Neuronal stem cell (in vitro differentiated cells): ENCODE data around the gene GLYR1.

Experiments used
- DNase-seq: peaks from one replicate; pipeline ENCODE4 v3.0.0-alpha.2; 2013; ENCODE audit warnings: low spot score
- H2AFZ ChIP-seq: one replicate; pipeline ENCODE4 v1.6.1; 2013; ENCODE audit warnings: mild to moderate bottlenecking, low read length, inconsistent platforms
- H2AK5ac ChIP-seq: 2 replicates; pipeline ENCODE4 v1.6.1; 2013; ENCODE audit warnings: low read depth, mild to moderate bottlenecking, inconsistent platforms, low read length, moderate library complexity, mixed read lengths
- H2BK120ac ChIP-seq: 2 replicates; pipeline ENCODE4 v1.6.1; 2013; ENCODE audit warnings: low read depth, mild to moderate bottlenecking, inconsistent platforms, low read length, moderate library complexity, mixed read lengths
- H2BK12ac ChIP-seq: one replicate; pipeline ENCODE4 v1.6.1; 2013; ENCODE audit warnings: low read length, inconsistent platforms
- H2BK15ac ChIP-seq: 2 replicates; pipeline ENCODE4 v1.6.1; 2013; ENCODE audit warnings: mild to moderate bottlenecking, low read length, inconsistent platforms, mixed read lengths
- H2BK5ac ChIP-seq: one replicate; pipeline ENCODE4 v1.6.1; 2013; ENCODE audit warnings: inconsistent platforms, mild to moderate bottlenecking, low read length, moderate library complexity
- H3K14ac ChIP-seq: one replicate; pipeline ENCODE4 v1.6.1; 2013; ENCODE audit warnings: low read length, inconsistent platforms
- H3K18ac ChIP-seq: 2 replicates; pipeline ENCODE4 v1.6.1; 2013; ENCODE audit warnings: low read length, inconsistent platforms
- H3K23ac ChIP-seq: 2 replicates; pipeline ENCODE4 v1.6.1; 2013; ENCODE audit warnings: low read depth, mild to moderate bottlenecking, mixed read lengths, low read length, inconsistent platforms; ENCODE audit not compliant: poor library complexity
- H3K27ac ChIP-seq: replicated peaks from 3 replicates; pipeline ENCODE4 v1.5.1; 2013; ENCODE audit warnings: low read length, inconsistent platforms
- H3K27me3 ChIP-seq, 3 experiments: 2 replicates each; pipeline ENCODE4 v1.6.1; 2013; ENCODE audit warnings: low read length in 3 of 3, mild to moderate bottlenecking in 2 of 3, inconsistent platforms in 1 of 3, low read depth in 1 of 3, mixed read lengths in 1 of 3, moderate library complexity in 1 of 3; ENCODE audit not compliant: control insufficient read depth in 3 of 3, insufficient read depth in 3 of 3
- H3K36me3 ChIP-seq, 2 donors: replicated peaks in 1 of 2; 2 replicates each; pipeline ENCODE4 v1.6.1; 2013; ENCODE audit warnings: low read length in 2 of 2; ENCODE audit not compliant: control insufficient read depth in 2 of 2, insufficient read depth in 2 of 2
- H3K4ac ChIP-seq: 2 replicates; pipeline ENCODE4 v1.6.1; 2013; ENCODE audit warnings: inconsistent platforms, mild to moderate bottlenecking, low read length, moderate library complexity
- H3K4me1 ChIP-seq, 2 donors: 1 replicate in 1 of 2; 2 replicates in 1 of 2; pipeline ENCODE4 v1.6.1; 2013; ENCODE audit warnings: low read length in 2 of 2, low read depth in 1 of 2; ENCODE audit not compliant: control insufficient read depth in 2 of 2, insufficient read depth in 1 of 2
- H3K4me2 ChIP-seq: one replicate; pipeline ENCODE4 v1.6.1; 2013; ENCODE audit warnings: mild to moderate bottlenecking, low read length, inconsistent platforms; ENCODE audit not compliant: insufficient read depth, poor library complexity, severe bottlenecking
- H3K4me3 ChIP-seq, 2 donors: 2 replicates each; pipeline ENCODE4 v1.5.1; 2013; ENCODE audit warnings: low read length in 2 of 2, mild to moderate bottlenecking in 2 of 2, inconsistent platforms in 1 of 2, moderate library complexity in 1 of 2
- H3K79me1 ChIP-seq: one replicate; pipeline ENCODE4 v1.6.1; 2013; ENCODE audit warnings: low read depth, mild to moderate bottlenecking, inconsistent platforms, low read length, moderate library complexity
- H3K9ac ChIP-seq: one replicate; pipeline ENCODE4 v1.6.1; 2013; ENCODE audit warnings: mild to moderate bottlenecking, low read depth, low read length, inconsistent platforms; ENCODE audit not compliant: poor library complexity
- H3K9me3 ChIP-seq, 2 donors: replicated peaks in 1 of 2; 2 replicates each; pipeline versions ENCODE3 to v1.6.1; 2013; ENCODE audit warnings: low read length in 2 of 2, mild to moderate bottlenecking in 2 of 2, inconsistent platforms in 1 of 2, low read depth in 1 of 2, mixed read lengths in 1 of 2, moderate library complexity in 1 of 2; ENCODE audit not compliant: control insufficient read depth in 2 of 2, insufficient read depth in 1 of 2
- H4K8ac ChIP-seq: one replicate; pipeline ENCODE4 v1.6.1; 2013; ENCODE audit warnings: low read depth, mild to moderate bottlenecking, inconsistent platforms, low read length, moderate library complexity
- H4K91ac ChIP-seq: one replicate; pipeline ENCODE4 v1.6.1; 2013; ENCODE audit warnings: low read length, low read depth, mild to moderate bottlenecking, inconsistent platforms; ENCODE audit not compliant: poor library complexity
- WGBS, 2 donors: extraction: QIAGEN DNeasy Blood & Tissue Kit; methylation state at CpG; one replicate each; pipeline ENCODE4 v1.1.7; 2013; ENCODE audit warnings: missing lambda C conversion rate in 2 of 2, mixed read lengths in 1 of 2; ENCODE audit not compliant: insufficient read length in 2 of 2, insufficient replicate concordance in 1 of 2; ENCODE audit errors: extremely low coverage in 2 of 2; 5-methylcytosine and 5-hydroxymethylcytosine counted together

GLYR1 gene

GRCh38 chr16:4780235-4780634, 66.9 kb downstream of the GLYR1 start:
- no peak overlapping the region for H3K4me3 ChIP-seq
- no peak overlapping the region for H4K91ac ChIP-seq
- H3K18ac ChIP-seq: no peak overlapping the region
- no peaks in the 10 kb centered on the region for H3K27me3 ChIP-seq
- H3K27ac ChIP-seq: no peak overlapping the region
- no peaks in the 10 kb centered on the region for H3K9me3 ChIP-seq
- no peak overlapping the region for H3K4ac ChIP-seq
- H3K36me3 ChIP-seq: no peaks in the 10 kb centered on the region
- H2BK120ac ChIP-seq: no peak overlapping the region
- no CpG with 5 or more reads among the region's 4 CpGs for WGBS, 2 donors
- no peak overlapping the region for H4K8ac ChIP-seq
- H3K4me1 ChIP-seq: no peaks in the 10 kb centered on the region
- H3K9ac ChIP-seq: no peak overlapping the region
- H2AK5ac ChIP-seq: no peak overlapping the region
- no peaks in the 10 kb centered on the region for H3K79me1 ChIP-seq
- no peak overlapping the region for H2BK15ac ChIP-seq
- no peak overlapping the region for H2AFZ ChIP-seq
- no peak for DNase-seq
- H3K4me2 ChIP-seq: no peak overlapping the region
- no peak overlapping the region for H3K23ac ChIP-seq
- H3K14ac ChIP-seq: no peak overlapping the region
- no peak overlapping the region for H2BK5ac ChIP-seq
- H2BK12ac ChIP-seq: no peak overlapping the region

- H3K27me3 ChIP-seq: no peaks in the 10 kb centered on the region
- no peaks in the 10 kb centered on the region for H3K9me3 ChIP-seq
Measured at GRCh38 chr16:4778050-4778392, 69.1 kb downstream of the GLYR1 start.

GRCh38 chr16:4777339-4778049, 69.6 kb downstream of the GLYR1 start:
- H3K9ac ChIP-seq: no peak overlapping the region
- no peak overlapping the region for H3K4me3 ChIP-seq
- no peak overlapping the region for H3K27ac ChIP-seq
- H3K14ac ChIP-seq: no peak overlapping the region
- no peak overlapping the region for H3K4ac ChIP-seq
- DNase-seq: no peak
- WGBS, 2 donors: no CpG with 5 or more reads among the region's 17 CpGs
- H3K9me3 ChIP-seq: no peaks in the 10 kb centered on the region
- H2BK120ac ChIP-seq: no peak overlapping the region
- no peak overlapping the region for H4K91ac ChIP-seq
- no peak overlapping the region for H4K8ac ChIP-seq
- H3K79me1 ChIP-seq: no peaks in the 10 kb centered on the region
- no peak overlapping the region for H2AK5ac ChIP-seq
- no peak overlapping the region for H2BK5ac ChIP-seq
- no peak overlapping the region for H2BK15ac ChIP-seq
- H3K18ac ChIP-seq: no peak overlapping the region
- H3K4me1 ChIP-seq: peaks cover 0 to 1% of the 10 kb centered on the region in 2 donors
- no peak overlapping the region for H3K23ac ChIP-seq
- no peaks in the 10 kb centered on the region for H3K36me3 ChIP-seq
- H2AFZ ChIP-seq: no peak overlapping the region
- H2BK12ac ChIP-seq: no peak overlapping the region
- no peaks in the 10 kb centered on the region for H3K27me3 ChIP-seq
- H3K4me2 ChIP-seq: no peak overlapping the region

More at GRCh38 chr16:4778050-4778392, 69.1 kb downstream of the GLYR1 start:
- Histone ChIP-seq H2BK12ac (no peak overlapping the region), H3K27ac (no peak overlapping the region), H3K79me1 (no peaks in the 10 kb centered on the region), H3K14ac (no peak overlapping the region), H2BK5ac (no peak overlapping the region), H3K4ac (no peak overlapping the region), H3K36me3 (no peaks in the 10 kb centered on the region), H3K23ac (no peak overlapping the region), H2BK120ac (no peak overlapping the region), H3K9ac (no peak overlapping the region), H4K91ac (no peak overlapping the region), H2AK5ac (no peak overlapping the region), H3K18ac (no peak overlapping the region), H3K4me2 (no peak overlapping the region), H4K8ac (no peak overlapping the region), H3K4me3 (no peak overlapping the region), H2BK15ac (no peak overlapping the region), H2AFZ (no peak overlapping the region), H3K4me1 (peaks cover 0 to 1% of the 10 kb centered on the region in 2 donors)
- WGBS, 2 donors: no CpG with 5 or more reads among the region's 5 CpGs
- DNase-seq: no peak

GRCh38 chr16:4776141-4776705, 70.9 kb downstream of the GLYR1 start:
- no peak for DNase-seq
- H2BK120ac ChIP-seq: no peak overlapping the region
- no CpG with 5 or more reads among the region's 2 CpGs for WGBS, 2 donors

More at GRCh38 chr16:4776141-4776705, 70.9 kb downstream of the GLYR1 start:
- Histone ChIP-seq H4K91ac (no peak overlapping the region), H2AK5ac (no peak overlapping the region), H3K36me3 (no peaks in the 10 kb centered on the region), H3K4me3 (peak overlapping the region in 1 of 2 donors; percentile 4), H3K4me2 (no peak overlapping the region), H3K79me1 (no peaks in the 10 kb centered on the region), H4K8ac (no peak overlapping the region), H2BK12ac (no peak overlapping the region), H3K9me3 (no peaks in the 10 kb centered on the region), H3K4me1 (peaks cover 0 to 1% of the 10 kb centered on the region in 2 donors), H2BK15ac (no peak overlapping the region), H2AFZ (no peak overlapping the region), H3K27me3 (no peaks in the 10 kb centered on the region), H3K27ac (no peak overlapping the region), H3K18ac (no peak overlapping the region), H3K9ac (no peak overlapping the region), H2BK5ac (no peak overlapping the region), H3K4ac (no peak overlapping the region), H3K23ac (no peak overlapping the region), H3K14ac (no peak overlapping the region)
